ENCODE measurements around the gene PTBP1.

PTBP1 gene

GRCh38 chr19:763181-763580 lies 34.1 kb upstream of the PTBP1 start:
- DNase-seq (ENCODE audit: low read depth), result no peak
- no peak for TF ChIP-seq CTCF (IDR thresholded peaks at IDR 0.05; ENCODE audit: insufficient read depth, low read depth, low read length, missing control alignments)

GRCh38 chr19:763869-764268 lies 33.4 kb upstream of the PTBP1 start:
- no peak for DNase-seq (ENCODE audit: low read depth)
- H3K4me3 ChIP-seq (ENCODE audit: low read depth, low read length), result no peak overlapping the region
- TF ChIP-seq CTCF (IDR thresholded peaks at IDR 0.05; ENCODE audit: insufficient read depth, low read depth, low read length, missing control alignments), result no peak

More at GRCh38 chr19:763181-763580, 34.1 kb upstream of the PTBP1 start:
- no peak overlapping the region for H3K4me3 ChIP-seq (ENCODE audit: low read depth, low read length)

GRCh38 chr19:764301-764700 lies 33.0 kb upstream of the PTBP1 start:
- TF ChIP-seq CTCF (IDR thresholded peaks at IDR 0.05; ENCODE audit: insufficient read depth, low read depth, low read length, missing control alignments), result no peak
- H3K4me3 ChIP-seq (ENCODE audit: low read depth, low read length), result no peak overlapping the region
- DNase-seq (ENCODE audit: low read depth), result no peak

GRCh38 chr19:765179-765738 lies 32.0 kb upstream of the PTBP1 start:
- TF ChIP-seq CTCF (IDR thresholded peaks at IDR 0.05; ENCODE audit: insufficient read depth, low read depth, low read length, missing control alignments), result no peak
- no peak overlapping the region for H3K4me3 ChIP-seq (ENCODE audit: low read depth, low read length)
- DNase-seq (ENCODE audit: low read depth), result no peak

GRCh38 chr19:768424-768823 lies 28.8 kb upstream of the PTBP1 start:
- no peak for TF ChIP-seq CTCF (IDR thresholded peaks at IDR 0.05; ENCODE audit: insufficient read depth, low read depth, low read length, missing control alignments)
- no peak for DNase-seq (ENCODE audit: low read depth)
- no peak overlapping the region for H3K4me3 ChIP-seq (ENCODE audit: low read depth, low read length)

GRCh38 chr19:769616-770015 lies 27.6 kb upstream of the PTBP1 start:
- DNase-seq (ENCODE audit: low read depth), result no peak
- no peak for TF ChIP-seq CTCF (IDR thresholded peaks at IDR 0.05; ENCODE audit: insufficient read depth, low read depth, low read length, missing control alignments)
- no peak overlapping the region for H3K4me3 ChIP-seq (ENCODE audit: low read depth, low read length)

- peak; percentile 57 for TF ChIP-seq CTCF (IDR thresholded peaks at IDR 0.05; ENCODE audit: insufficient read depth, low read depth, low read length, missing control alignments)
- DNase-seq (ENCODE audit: low read depth), result peak; percentile 67
- no peak overlapping the region for H3K4me3 ChIP-seq (ENCODE audit: low read depth, low read length)
These were observed 25.9 kb upstream of the PTBP1 start for GRCh38 chr19:771332-771785.
